Activated effector memory CD4-positive, alpha-beta T cell treated with Interleukin-2 at 50 U/mL for 16 hours (primary cell): ENCODE results near the gene PREP.

Experiments
- DNase-seq: peaks from one replicate; pipeline ENCODE4 v3.0.0-alpha.2; 2020

Gene PREP

GRCh38 chr6:105391705-105392104, 11.2 kb downstream of the PREP start:
- DNase-seq: no peak

- no peak for DNase-seq
These were observed 13.3 kb downstream of the PREP start for GRCh38 chr6:105389543-105389942.

- DNase-seq: no peak
These were observed 14.5 kb downstream of the PREP start for GRCh38 chr6:105388392-105388791.

- no peak for DNase-seq
These were observed 18.9 kb downstream of the PREP start for GRCh38 chr6:105384004-105384403.

GRCh38 chr6:105382958-105383357, 19.9 kb downstream of the PREP start:
- DNase-seq: no peak

- DNase-seq: no peak
These were observed 20.4 kb downstream of the PREP start for GRCh38 chr6:105382496-105382895.

GRCh38 chr6:105380634-105381033, 22.2 kb downstream of the PREP start:
- no peak for DNase-seq

GRCh38 chr6:105375797-105376196, 27.1 kb downstream of the PREP start:
- no peak for DNase-seq

GRCh38 chr6:105374010-105374420, 28.9 kb downstream of the PREP start:
- no peak for DNase-seq

GRCh38 chr6:105373481-105373880, 29.4 kb downstream of the PREP start:
- DNase-seq: no peak

- no peak for DNase-seq
These were observed 30.1 kb downstream of the PREP start for GRCh38 chr6:105372849-105373182.

GRCh38 chr6:105372142-105372848, 30.6 kb downstream of the PREP start:
- DNase-seq: no peak

GRCh38 chr6:105370351-105370750, 32.5 kb downstream of the PREP start:
- no peak for DNase-seq

- DNase-seq: no peak
These were observed 33.7 kb downstream of the PREP start for GRCh38 chr6:105369145-105369544.

- DNase-seq: no peak
These were observed 38.6 kb downstream of the PREP start for GRCh38 chr6:105364243-105364642.

- DNase-seq: no peak
These were observed 39.7 kb downstream of the PREP start for GRCh38 chr6:105363100-105363754.

GRCh38 chr6:105359419-105360370, 43.2 kb downstream of the PREP start:
- DNase-seq: no peak

GRCh38 chr6:105357165-105357564, 45.7 kb downstream of the PREP start:
- no peak for DNase-seq

GRCh38 chr6:105352037-105352617, 50.8 kb downstream of the PREP start:
- DNase-seq: no peak

GRCh38 chr6:105348897-105349296, 54.0 kb downstream of the PREP start:
- DNase-seq: no peak

- no peak for DNase-seq
These were observed 56.8 kb downstream of the PREP start for GRCh38 chr6:105346052-105346451.

- no peak for DNase-seq
These were observed 57.4 kb downstream of the PREP start for GRCh38 chr6:105345506-105345905.

GRCh38 chr6:105344881-105345370, 58.0 kb downstream of the PREP start:
- DNase-seq: no peak
